Measurements from ENCODE around the gene ZFP69. TPM values are rescaled to one million over a fixed set of nuclear protein-coding genes. Genes with fewer than 3 reads are reported as not detected.

The ZFP69 gene
- total RNA-seq, 1 experiment from 2014 or later: 0.15 TPM

- H4K20me1 ChIP-seq (ENCODE audit: low read length): no peaks in the 10 kb centered on the region
- peak overlapping the region; percentile 91 for H3K4me2 ChIP-seq (ENCODE audit: low read length)
- ChIA-PET POLR2A (ENCODE audit: unreplicated experiment) (interaction anchor here (0.6 kb wide), 1 partner anchor 15 kb away, joined by 4 read pairs; no protein-coding TSS in a partner anchor), CTCF (no interaction called here)
- 0 out of 2 replicates have a peak overlapping the region, but pooled peaks have one; percentile 93 for H2AFZ ChIP-seq (ENCODE audit: low read length)
- H3K4me3 ChIP-seq (ENCODE audit: low read length): peak overlapping the region; percentile 70
- DNase-seq: no peak
- no peak for ATAC-seq
- intact Hi-C loops (cut with micrococcal nuclease): no loop called here
- H3K9me3 ChIP-seq (ENCODE audit: low read length): peaks cover 30% of the 10 kb centered on the region
- peaks cover 35% of the 10 kb centered on the region for H3K36me3 ChIP-seq (ENCODE audit: low read depth, low read length)
- BruUV-seq (replicated peaks): no TSS peak
- H3K27ac ChIP-seq (ENCODE audit: low read length): peak overlapping the region; percentile 66
- H3F3A ChIP-seq (ENCODE audit: low read length, unreplicated experiment): no peaks in the 10 kb centered on the region
- H3K79me2 ChIP-seq (ENCODE audit: low read length): no peaks in the 10 kb centered on the region
- H3K9me2 ChIP-seq (replicated peaks; ENCODE audit: low read length): no peaks in the 10 kb centered on the region
- H3K27me3 ChIP-seq (ENCODE audit: low read length): no peaks in the 10 kb centered on the region
- TF ChIP-seq EZH2 (IDR thresholded peaks at IDR 0.05; ENCODE audit: low read length, unreplicated experiment) (no peak), CTCF (conservative IDR thresholded peaks at IDR 0.05; ENCODE audit: low read depth, low read length) (no peak), EZH2phosphoT487 (IDR thresholded peaks at IDR 0.05; ENCODE audit: borderline replicate concordance, low read length) (no peak)
- H3K4me1 ChIP-seq (ENCODE audit: insufficient read depth, low read length): no peaks in the 10 kb centered on the region
- no peak overlapping the region for H3K9ac ChIP-seq (ENCODE audit: low read length)
These were observed 25.9 kb upstream of the ZFP69 start for GRCh38 chr1:40451238-40451585.

- no peak overlapping the region for H3K4me3 ChIP-seq (ENCODE audit: low read length)
- peaks cover 55% of the 10 kb centered on the region for H3K9me3 ChIP-seq (ENCODE audit: low read length)
- H3K4me2 ChIP-seq (ENCODE audit: low read length): no peak overlapping the region
- H3K9ac ChIP-seq (ENCODE audit: low read length): no peak overlapping the region
- H3K79me2 ChIP-seq (ENCODE audit: low read length): no peaks in the 10 kb centered on the region
- no peaks in the 10 kb centered on the region for H3F3A ChIP-seq (ENCODE audit: low read length, unreplicated experiment)
- TF ChIP-seq EZH2 (IDR thresholded peaks at IDR 0.05; ENCODE audit: low read length, unreplicated experiment) (no peak), CTCF (conservative IDR thresholded peaks at IDR 0.05; ENCODE audit: low read depth, low read length) (no peak), EZH2phosphoT487 (IDR thresholded peaks at IDR 0.05; ENCODE audit: borderline replicate concordance, low read length) (no peak)
- H4K20me1 ChIP-seq (ENCODE audit: low read length): no peaks in the 10 kb centered on the region
- ChIA-PET POLR2A (ENCODE audit: unreplicated experiment) (no interaction called here), CTCF (no interaction called here)
- H3K4me1 ChIP-seq (ENCODE audit: insufficient read depth, low read length): no peaks in the 10 kb centered on the region
- BruUV-seq (replicated peaks): no TSS peak
- no peak overlapping the region for H3K27ac ChIP-seq (ENCODE audit: low read length)
- no peak overlapping the region for H2AFZ ChIP-seq (ENCODE audit: low read length)
- H3K36me3 ChIP-seq (ENCODE audit: low read depth, low read length): peaks cover 66% of the 10 kb centered on the region
- ATAC-seq (no peak), DNase-seq (no peak)
- H3K9me2 ChIP-seq (replicated peaks; ENCODE audit: low read length): no peaks in the 10 kb centered on the region
- intact Hi-C loops (cut with micrococcal nuclease): no loop called here
- H3K27me3 ChIP-seq (ENCODE audit: low read length): no peaks in the 10 kb centered on the region
These were observed 22.2 kb upstream of the ZFP69 start for GRCh38 chr1:40454873-40455272.

GRCh38 chr1:40462956-40463590, 14.0 kb upstream of the ZFP69 start:
- Histone ChIP-seq H3F3A (ENCODE audit: low read length, unreplicated experiment) (no peaks in the 10 kb centered on the region), H3K4me3 (ENCODE audit: low read length) (no peak overlapping the region; the same call in 1 of the 2 replicates), H3K27ac (ENCODE audit: low read length) (no peak overlapping the region), H3K4me2 (ENCODE audit: low read length) (no peak overlapping the region), H3K9ac (ENCODE audit: low read length) (no peak overlapping the region), H3K4me1 (ENCODE audit: insufficient read depth, low read length) (no peaks in the 10 kb centered on the region), H3K79me2 (ENCODE audit: low read length) (no peaks in the 10 kb centered on the region), H3K27me3 (ENCODE audit: low read length) (no peaks in the 10 kb centered on the region), H3K9me2 (replicated peaks; ENCODE audit: low read length) (no peaks in the 10 kb centered on the region), H3K36me3 (ENCODE audit: low read depth, low read length) (peaks cover 73% of the 10 kb centered on the region), H3K9me3 (ENCODE audit: low read length) (peaks cover 64% of the 10 kb centered on the region), H2AFZ (ENCODE audit: low read length) (no peak overlapping the region), H4K20me1 (ENCODE audit: low read length) (no peaks in the 10 kb centered on the region)
- no TSS peak for BruUV-seq (replicated peaks)
- ATAC-seq: no peak
- POLR2A ChIA-PET (ENCODE audit: unreplicated experiment): no interaction called here
- CTCF ChIA-PET: no interaction called here
- intact Hi-C loops (cut with micrococcal nuclease): no loop called here
- TF ChIP-seq EZH2 (IDR thresholded peaks at IDR 0.05; ENCODE audit: low read length, unreplicated experiment) (no peak), EZH2phosphoT487 (IDR thresholded peaks at IDR 0.05; ENCODE audit: borderline replicate concordance, low read length) (no peak), CTCF (conservative IDR thresholded peaks at IDR 0.05; ENCODE audit: low read depth, low read length) (no peak)
- peak; percentile 3 for DNase-seq
